Neural cell (in vitro differentiated cells): ENCODE measurements around the gene AKAP8L.

Experiments
- EP300 ChIP-seq: fragments of 450-650 bp; conservative IDR thresholded peaks from 2 replicates; pipeline ENCODE4 v1.6.1; 2014; ENCODE audit warnings: antibody characterized with exemption, mild to moderate bottlenecking, moderate library complexity; ENCODE audit not compliant: poor library complexity, severe bottlenecking
- EZH2 ChIP-seq: fragments of 200-600, 300-800 bp; shearing (Covaris generic), sonication (generic); IDR thresholded peaks from 2 replicates; pipeline ENCODE4 v1.6.1; 2014; ENCODE audit warnings: antibody characterized with exemption, low read length, borderline replicate concordance, mild to moderate bottlenecking; ENCODE audit not compliant: insufficient read depth, poor library complexity, severe bottlenecking
- MXI1 ChIP-seq: fragments of 450-650 bp; conservative IDR thresholded peaks from 2 replicates; pipeline ENCODE4 v1.6.1; 2014; ENCODE audit warnings: antibody characterized with exemption, mild to moderate bottlenecking; ENCODE audit not compliant: poor library complexity, severe bottlenecking
- POLR2AphosphoS5 ChIP-seq: IDR thresholded peaks from 2 replicates; pipeline ENCODE4 v1.6.1; 2012
- RAD21 ChIP-seq: fragments of 450-650 bp; conservative IDR thresholded peaks from 2 replicates; pipeline ENCODE4 v1.6.1; 2014; ENCODE audit warnings: antibody characterized with exemption, mild to moderate bottlenecking, moderate library complexity
- REST ChIP-seq: IDR thresholded peaks from 2 replicates; pipeline ENCODE4 v1.6.1; 2012; ENCODE audit warnings: borderline replicate concordance
- SMC3 ChIP-seq: fragments of 450-650 bp; conservative IDR thresholded peaks from 2 replicates; pipeline ENCODE4 v1.6.1; 2014; ENCODE audit warnings: antibody characterized with exemption, mild to moderate bottlenecking, moderate library complexity; ENCODE audit not compliant: poor library complexity
- TAF1 ChIP-seq: IDR thresholded peaks from 2 replicates; pipeline ENCODE4 v1.6.1; 2012; ENCODE audit warnings: low read depth
- TF ChIP-seq, protein P1 (sequence below): fragments of 450-650 bp; IDR thresholded peaks from 2 replicates; pipeline ENCODE4 v1.5.1; 2014; ENCODE audit warnings: antibody characterized with exemption, mild to moderate bottlenecking, moderate library complexity; ENCODE audit not compliant: poor library complexity, severe bottlenecking

GRCh38 chr19:15433519-15434069 is 14.8 kb upstream of the AKAP8L start:
- TF ChIP-seq, protein P1, sequence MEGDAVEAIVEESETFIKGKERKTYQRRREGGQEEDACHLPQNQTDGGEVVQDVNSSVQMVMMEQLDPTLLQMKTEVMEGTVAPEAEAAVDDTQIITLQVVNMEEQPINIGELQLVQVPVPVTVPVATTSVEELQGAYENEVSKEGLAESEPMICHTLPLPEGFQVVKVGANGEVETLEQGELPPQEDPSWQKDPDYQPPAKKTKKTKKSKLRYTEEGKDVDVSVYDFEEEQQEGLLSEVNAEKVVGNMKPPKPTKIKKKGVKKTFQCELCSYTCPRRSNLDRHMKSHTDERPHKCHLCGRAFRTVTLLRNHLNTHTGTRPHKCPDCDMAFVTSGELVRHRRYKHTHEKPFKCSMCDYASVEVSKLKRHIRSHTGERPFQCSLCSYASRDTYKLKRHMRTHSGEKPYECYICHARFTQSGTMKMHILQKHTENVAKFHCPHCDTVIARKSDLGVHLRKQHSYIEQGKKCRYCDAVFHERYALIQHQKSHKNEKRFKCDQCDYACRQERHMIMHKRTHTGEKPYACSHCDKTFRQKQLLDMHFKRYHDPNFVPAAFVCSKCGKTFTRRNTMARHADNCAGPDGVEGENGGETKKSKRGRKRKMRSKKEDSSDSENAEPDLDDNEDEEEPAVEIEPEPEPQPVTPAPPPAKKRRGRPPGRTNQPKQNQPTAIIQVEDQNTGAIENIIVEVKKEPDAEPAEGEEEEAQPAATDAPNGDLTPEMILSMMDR: no peak
- TF ChIP-seq POLR2AphosphoS5 (no peak), REST (no peak), EZH2 (no peak), TAF1 (no peak), SMC3 (no peak), EP300 (no peak), RAD21 (no peak), MXI1 (no peak)
